Measurements from ENCODE around the gene CFI.

Gene CFI

GRCh38 chr4:109729718-109730618 lies 71.8 kb downstream of the CFI start, which contains the start of gene PLA2G12A:
PLA2G12A (minus strand) TSS chr4:109730070; CDS start chr4:109729809, 261 bp downstream.
- DNase-seq, result peak; percentile 70

DNA sequence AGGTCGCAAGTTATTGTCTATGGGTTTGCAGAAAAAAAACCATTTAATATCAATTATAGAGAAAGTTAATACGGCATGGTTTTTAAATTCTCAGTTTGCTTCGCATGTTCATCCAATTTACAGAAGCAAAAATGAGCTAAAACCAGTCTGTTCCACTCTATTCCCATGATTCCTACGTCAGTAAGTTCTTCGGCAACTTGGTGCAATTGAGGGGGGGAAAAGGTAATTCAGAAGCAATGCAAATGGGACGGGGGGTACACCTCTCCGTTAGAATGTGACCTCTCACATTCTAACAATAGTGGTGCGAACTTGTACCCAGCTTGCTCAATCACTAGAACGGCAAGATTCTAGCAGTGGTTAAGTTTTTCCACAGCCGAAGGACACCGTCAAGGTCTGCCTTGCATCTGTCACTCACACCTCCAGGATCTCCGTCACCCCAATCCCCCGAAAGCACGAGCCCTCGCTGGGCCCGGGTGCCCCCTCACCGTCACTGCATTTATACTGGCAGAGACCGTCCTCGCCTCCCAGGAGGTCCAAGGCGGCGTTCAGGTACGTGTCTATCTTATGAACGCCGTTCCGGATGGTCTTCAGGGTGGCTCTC lies 72.6 kb downstream of the CFI start:
- no peak for DNase-seq

- no peak for DNase-seq
These were observed 73.4 kb downstream of the CFI start for GRCh38 chr4:109728385-109728784.

- no peak for DNase-seq
These were observed 78.7 kb downstream of the CFI start for GRCh38 chr4:109723110-109723509.

- DNase-seq, result no peak
These were observed 79.4 kb downstream of the CFI start for GRCh38 chr4:109722357-109722756.

DNA sequence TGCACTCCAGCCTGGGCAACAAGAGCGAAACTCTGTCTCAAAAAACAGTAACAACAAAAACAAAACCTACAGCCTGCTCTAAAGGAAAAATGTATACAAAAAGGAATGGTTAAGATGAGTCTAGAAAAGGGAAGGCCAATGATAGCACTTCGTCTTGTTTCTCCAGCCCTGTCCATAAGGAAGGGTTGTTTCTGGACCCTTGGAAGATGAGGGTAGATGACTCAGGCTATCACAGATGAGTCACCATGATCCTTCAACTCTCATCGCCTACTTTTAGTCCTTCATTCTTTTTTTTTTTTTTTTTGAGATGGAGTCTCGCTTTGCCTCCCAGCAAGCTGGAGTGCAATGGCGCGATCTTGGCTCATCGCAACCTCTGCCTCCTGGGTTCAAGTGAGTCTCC lies 80.8 kb downstream of the CFI start:
- no peak for DNase-seq

GRCh38 chr4:109719604-109720003 lies 82.2 kb downstream of the CFI start:
- DNase-seq, result no peak

DNA sequence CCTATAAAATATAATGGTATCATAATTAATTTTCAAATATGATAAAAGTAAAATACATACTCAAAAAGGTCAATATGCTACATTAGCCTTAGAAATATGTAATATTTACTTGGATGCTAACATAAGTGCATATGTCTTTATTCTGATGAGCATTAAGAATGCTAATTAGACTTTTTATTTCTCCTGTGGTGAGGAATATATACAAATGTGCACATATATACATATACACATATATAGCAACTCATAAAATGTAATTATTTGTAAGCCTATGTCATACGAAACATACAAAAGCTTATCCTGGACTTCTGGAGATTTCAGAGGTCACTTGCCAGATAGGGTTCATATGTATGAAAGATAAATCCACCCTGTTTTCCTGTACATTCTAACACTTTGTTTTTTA lies 83.0 kb downstream of the CFI start:
- no peak for DNase-seq

- DNase-seq, result no peak
These were observed 88.3 kb downstream of the CFI start for GRCh38 chr4:109713500-109713899.

DNA sequence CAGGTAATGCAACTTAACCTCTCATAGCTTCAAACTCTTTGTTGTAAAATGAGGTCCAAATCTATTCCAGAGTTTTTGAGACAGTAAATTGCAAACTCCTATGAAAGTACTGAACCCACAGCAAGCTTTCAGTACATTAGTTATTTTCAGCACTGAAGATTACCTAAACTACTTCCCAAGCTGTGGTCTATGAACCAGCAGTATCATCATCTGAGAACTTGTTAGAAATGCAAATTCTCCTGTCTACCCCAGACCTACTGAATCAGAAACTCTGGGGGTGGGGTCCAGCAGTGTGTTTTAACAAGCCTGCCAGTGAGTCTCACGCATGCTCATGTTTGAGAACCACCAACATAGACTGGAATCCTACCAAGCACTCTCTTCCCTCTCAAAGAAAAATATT lies 92.8 kb downstream of the CFI start:
- DNase-seq, result no peak

DNA sequence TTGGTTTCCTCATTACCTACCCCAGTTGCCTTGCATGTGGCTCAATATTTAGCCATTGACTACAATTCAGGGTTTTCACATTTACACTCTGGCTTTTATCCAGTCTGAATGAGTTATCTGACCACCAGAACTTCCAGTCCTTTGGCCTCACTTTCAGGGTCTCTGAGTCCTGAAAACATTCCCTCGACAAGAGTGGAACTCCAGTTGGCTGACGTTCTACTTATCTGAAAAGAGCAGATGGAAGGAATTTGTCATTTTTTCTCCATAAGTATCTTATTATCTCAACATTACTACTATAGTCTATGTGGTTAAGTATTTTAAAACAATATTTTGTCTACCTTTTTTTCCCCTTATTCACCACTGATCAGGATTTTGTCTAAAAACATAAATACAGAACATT lies 93.4 kb downstream of the CFI start:
- DNase-seq, result no peak

DNA sequence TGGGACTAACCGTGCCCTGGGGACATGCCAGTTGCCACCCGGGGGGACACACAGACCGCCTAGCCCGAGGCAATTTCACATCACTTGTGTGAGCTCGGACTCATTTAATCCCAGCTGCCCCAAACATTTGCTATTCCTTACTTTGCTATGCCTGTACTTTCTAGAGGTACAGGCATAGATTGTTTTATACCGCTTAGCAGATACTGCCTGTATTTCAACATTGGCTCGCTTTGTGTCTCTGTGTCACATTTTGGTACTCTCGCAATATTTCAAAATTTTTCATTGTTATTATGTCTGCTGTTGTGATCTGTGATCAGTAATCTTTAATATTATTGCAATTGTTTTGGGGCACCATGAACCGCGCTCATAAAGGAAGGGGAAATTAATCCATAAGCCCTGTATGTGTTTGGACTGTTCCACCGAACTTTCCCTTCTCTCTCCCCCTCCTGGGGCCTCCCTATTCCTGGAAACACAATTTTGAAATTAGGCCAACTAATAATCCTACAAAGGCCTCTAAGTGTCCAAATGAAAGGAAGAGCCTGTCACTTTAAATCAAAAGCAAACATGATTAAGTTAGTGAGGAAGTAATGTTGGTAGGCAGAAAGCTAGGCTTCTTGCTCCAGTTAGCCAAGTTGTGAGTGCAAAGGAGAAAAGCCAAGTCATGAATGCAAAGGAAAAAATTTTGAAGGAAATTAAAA lies 98.0 kb downstream of the CFI start:
- DNase-seq, result no peak

DNA sequence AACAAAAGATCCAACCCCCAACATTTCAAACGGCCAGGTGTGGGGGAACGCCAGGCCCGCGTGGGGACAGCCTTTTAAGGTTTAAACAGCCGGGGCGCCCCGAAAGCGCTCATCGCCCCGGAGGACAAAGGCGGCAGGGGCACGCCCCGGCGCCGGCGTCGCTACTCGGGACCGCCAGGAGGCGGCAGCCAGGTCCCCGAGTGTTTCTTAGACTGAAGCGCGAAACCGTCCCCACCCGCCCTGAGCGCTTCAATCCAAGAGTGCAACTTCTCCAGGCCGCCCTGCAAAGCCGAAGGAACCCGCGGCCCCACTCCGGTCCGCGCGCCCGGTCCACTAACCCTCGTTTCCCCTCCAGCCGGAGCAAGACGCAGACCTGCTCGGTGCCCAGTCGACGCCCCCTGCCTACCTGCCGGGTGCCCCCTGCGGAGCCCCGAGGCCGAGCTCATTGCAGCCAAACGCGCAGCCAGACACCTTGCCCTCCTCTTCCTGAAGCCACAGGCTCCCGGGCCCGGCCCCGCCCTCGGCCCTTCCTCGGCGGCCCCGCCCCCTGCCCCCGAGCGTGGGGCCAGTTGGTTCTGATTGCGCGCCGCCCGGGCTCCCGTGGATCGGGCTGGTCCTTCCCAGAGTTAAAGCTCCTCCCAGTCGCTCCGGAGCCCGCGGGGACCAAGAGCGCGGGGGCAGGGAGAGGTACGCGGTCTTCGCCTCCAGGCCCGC lies 98.7 kb downstream of the CFI start, which contains the start of gene CASP6:
TSS of gene CASP6 (minus strand) at position 496 of the 714 bp plus-strand sequence. CDS start at position 446, 50 bp downstream.
- peak; percentile 25 for DNase-seq

DNA sequence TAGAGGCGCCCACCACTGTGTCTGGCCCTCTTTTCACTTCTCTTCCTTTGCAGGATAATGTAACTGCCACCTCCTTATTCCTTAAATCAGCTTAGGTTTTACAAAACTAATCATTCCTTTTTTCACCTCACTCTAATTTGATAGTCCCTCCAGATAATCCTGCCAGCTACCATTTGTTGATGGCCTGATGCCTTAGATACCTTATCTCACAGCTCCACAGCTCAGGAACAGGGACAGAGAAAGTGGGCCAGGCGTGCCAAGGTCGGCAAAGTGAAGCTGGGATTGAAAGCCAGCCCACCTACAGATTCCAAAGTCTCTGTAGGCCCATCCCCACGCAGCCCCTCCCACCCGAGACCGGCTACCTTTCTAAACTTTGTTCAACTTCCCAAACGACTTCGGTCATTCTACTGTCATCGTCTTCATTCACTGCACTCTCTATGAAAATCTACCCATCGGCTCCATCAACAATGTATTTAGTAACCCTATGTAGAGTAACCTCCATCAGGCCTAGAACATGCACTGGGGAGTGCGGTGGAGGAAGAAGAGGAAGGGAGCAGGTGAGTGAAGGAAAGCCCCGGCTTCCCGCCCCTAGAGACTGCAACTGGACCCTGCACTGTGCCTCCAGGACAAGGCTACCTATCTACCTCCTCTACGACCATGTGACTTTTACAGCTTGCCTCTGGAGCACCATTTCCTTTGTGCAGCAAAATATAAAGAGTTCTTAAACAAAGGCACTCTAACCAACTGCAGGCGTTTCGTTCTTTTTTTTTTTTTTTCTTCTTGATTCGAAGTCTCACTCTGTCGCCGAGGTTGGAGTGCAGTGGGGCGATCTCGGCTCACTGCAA lies 100.0 kb downstream of the CFI start:
- DNase-seq, result no peak

- no peak for DNase-seq
These were observed 102.1 kb downstream of the CFI start for GRCh38 chr4:109699553-109700225.

GRCh38 chr4:109698656-109699055 lies 103.1 kb downstream of the CFI start:
- no peak for DNase-seq

DNA sequence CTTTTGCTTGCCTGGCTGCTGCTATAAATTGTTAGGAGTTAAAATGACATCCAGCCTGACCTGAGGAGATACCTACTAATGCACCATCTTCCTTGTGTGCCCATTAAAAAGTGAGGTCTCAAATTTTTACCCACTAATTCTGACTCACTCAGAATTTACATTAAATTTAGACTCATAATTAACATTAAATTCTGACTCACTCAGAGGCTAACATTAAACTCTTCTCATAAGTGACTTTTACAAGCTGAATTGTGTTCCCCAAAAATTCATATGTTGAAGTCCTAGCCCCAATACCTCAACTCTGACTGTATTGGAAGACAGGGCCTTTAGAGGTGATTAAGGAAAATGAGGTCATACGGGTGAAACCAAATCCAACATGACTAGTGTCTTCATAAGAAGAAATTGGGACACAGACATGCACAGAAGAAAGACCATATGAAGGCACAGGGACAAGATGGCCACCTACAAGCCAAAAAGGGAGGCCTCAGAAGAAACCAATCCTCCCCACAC lies 110.3 kb downstream of the CFI start:
- no peak for DNase-seq

All from NCI-H2171 treated with DMSO at 0.1 percent for 48 hours (cell line).